Stomach (tissue), 4 donors: Measurements from ENCODE around the gene WASF2.

Experiments
- CTCF ChIP-seq, 7 experiments: fragments of 450-650 bp in 4 of 7; fragments of 200-600 bp in 3 of 7; sonication (generic) in 3 of 7; IDR thresholded peaks; one replicate each; pipeline ENCODE4 v1.5.1; 2016 to 2019; ENCODE audit warnings: antibody characterized with exemption in 7 of 7, control low read depth in 2 of 7, mild to moderate bottlenecking in 1 of 7
- POLR2A ChIP-seq, 4 donors: fragments of 450-650 bp; IDR thresholded peaks; one replicate each; pipeline ENCODE4 v1.6.1; 2016; ENCODE audit warnings: antibody characterized with exemption in 4 of 4, control low read depth in 2 of 4, mild to moderate bottlenecking in 1 of 4, moderate library complexity in 1 of 4

GRCh38 chr1:27454610-27455009 lies 35.4 kb downstream of the WASF2 start:
- TF ChIP-seq POLR2A (IDR thresholded peaks at IDR 0.05) = no peak
- TF ChIP-seq CTCF (IDR thresholded peaks at IDR 0.05) = no peak
